Right atrium auricular region (tissue), 2 donors: ENCODE data around the gene FLCN. TPM values are rescaled to one million over a fixed set of nuclear protein-coding genes. Genes with fewer than 3 reads are reported as not detected.

Source experiments
- DNase-seq: peaks from one replicate; pipeline ENCODE4 v3.0.0-alpha.2; 2019; ENCODE audit warnings: low spot score
- H3K27ac ChIP-seq, 2 donors: fragments of 200-600 bp; sonication (generic); 1 replicate in 1 of 2; 2 replicates in 1 of 2; pipeline ENCODE4 v1.5.1; 2016 to 2019
- H3K27me3 ChIP-seq, 2 donors: fragments of 200-600 bp; sonication (generic); one replicate each; pipeline versions ENCODE4 v1.5.1 to v1.6.0; 2017 to 2019
- H3K36me3 ChIP-seq: fragments of 200-600 bp; sonication (generic); one replicate; pipeline ENCODE4 v1.5.1; 2016
- H3K4me1 ChIP-seq, 2 donors: fragments of 200-600 bp; sonication (generic); one replicate each; pipeline versions ENCODE4 v1.5.1 to v1.6.0; 2017 to 2019
- H3K4me3 ChIP-seq, 2 donors: fragments of 200-600 bp; sonication (generic); 1 replicate in 1 of 2; 2 replicates in 1 of 2; pipeline ENCODE4 v1.5.1; 2017 to 2019; ENCODE audit warnings: mild to moderate bottlenecking in 1 of 2, moderate library complexity in 1 of 2
- H3K9me3 ChIP-seq, 2 donors: fragments of 200-600 bp; sonication (generic); one replicate each; pipeline ENCODE4 v1.5.1; 2019
- total RNA-seq, 2 donors: library from RNA; depleted of rRNA; stranded (reverse); fragments of >200 nt; gene quantifications; one replicate each; pipeline ENCODE4 v1.1.0, GENCODE V29; 2016
- TF ChIP-seq, protein P1 (sequence below), 2 donors: fragments of 200-600 bp; sonication (generic); IDR thresholded peaks; one replicate each; pipeline ENCODE4 v1.5.1; 2019; ENCODE audit warnings: antibody characterized with exemption in 2 of 2

Gene FLCN
- total RNA-seq, 2 donors from 2014 or later, result 22.7 to 23.7 TPM

- H3K4me3 ChIP-seq, result no peak overlapping the region
- no peak for DNase-seq
- peak overlapping the region; percentile 65 to 69 for H3K27ac ChIP-seq
- TF ChIP-seq, protein P1, sequence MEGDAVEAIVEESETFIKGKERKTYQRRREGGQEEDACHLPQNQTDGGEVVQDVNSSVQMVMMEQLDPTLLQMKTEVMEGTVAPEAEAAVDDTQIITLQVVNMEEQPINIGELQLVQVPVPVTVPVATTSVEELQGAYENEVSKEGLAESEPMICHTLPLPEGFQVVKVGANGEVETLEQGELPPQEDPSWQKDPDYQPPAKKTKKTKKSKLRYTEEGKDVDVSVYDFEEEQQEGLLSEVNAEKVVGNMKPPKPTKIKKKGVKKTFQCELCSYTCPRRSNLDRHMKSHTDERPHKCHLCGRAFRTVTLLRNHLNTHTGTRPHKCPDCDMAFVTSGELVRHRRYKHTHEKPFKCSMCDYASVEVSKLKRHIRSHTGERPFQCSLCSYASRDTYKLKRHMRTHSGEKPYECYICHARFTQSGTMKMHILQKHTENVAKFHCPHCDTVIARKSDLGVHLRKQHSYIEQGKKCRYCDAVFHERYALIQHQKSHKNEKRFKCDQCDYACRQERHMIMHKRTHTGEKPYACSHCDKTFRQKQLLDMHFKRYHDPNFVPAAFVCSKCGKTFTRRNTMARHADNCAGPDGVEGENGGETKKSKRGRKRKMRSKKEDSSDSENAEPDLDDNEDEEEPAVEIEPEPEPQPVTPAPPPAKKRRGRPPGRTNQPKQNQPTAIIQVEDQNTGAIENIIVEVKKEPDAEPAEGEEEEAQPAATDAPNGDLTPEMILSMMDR (IDR thresholded peaks at IDR 0.05), result no peak
- no peaks in the 10 kb centered on the region for H3K9me3 ChIP-seq
- no peaks in the 10 kb centered on the region for H3K27me3 ChIP-seq
- H3K36me3 ChIP-seq, result peaks cover 24% of the 10 kb centered on the region
- H3K4me1 ChIP-seq, result peaks cover 0 to 33% of the 10 kb centered on the region in 2 donors
Measured at GRCh38 chr17:17191346-17191792, 45.6 kb downstream of the FLCN start.

- Histone ChIP-seq H3K27me3 (no peaks in the 10 kb centered on the region), H3K27ac (peak overlapping the region; percentile 65 to 69), H3K9me3 (no peaks in the 10 kb centered on the region), H3K36me3 (peaks cover 24% of the 10 kb centered on the region), H3K4me1 (peaks cover 0 to 45% of the 10 kb centered on the region in 2 donors), H3K4me3 (no peak overlapping the region)
- no peak for DNase-seq
- TF ChIP-seq, protein P1 (IDR thresholded peaks at IDR 0.05), result peak in 1 of 2 donors; percentile 23
Measured at GRCh38 chr17:17190188-17190587, 46.8 kb downstream of the FLCN start.

GRCh38 chr17:17189559-17189958 lies 47.4 kb downstream of the FLCN start:
- Histone ChIP-seq H3K4me3 (no peak overlapping the region), H3K4me1 (peaks cover 0 to 51% of the 10 kb centered on the region in 2 donors), H3K9me3 (no peaks in the 10 kb centered on the region), H3K27me3 (no peaks in the 10 kb centered on the region), H3K27ac (no peak overlapping the region), H3K36me3 (peaks cover 24% of the 10 kb centered on the region)
- no peak for DNase-seq
- TF ChIP-seq, protein P1 (IDR thresholded peaks at IDR 0.05), result no peak

- Histone ChIP-seq H3K27me3 (no peaks in the 10 kb centered on the region), H3K9me3 (no peaks in the 10 kb centered on the region), H3K4me3 (no peak overlapping the region), H3K36me3 (peaks cover 24% of the 10 kb centered on the region), H3K27ac (no peak overlapping the region), H3K4me1 (peaks cover 0 to 58% of the 10 kb centered on the region in 2 donors)
- no peak for DNase-seq
- TF ChIP-seq, protein P1 (IDR thresholded peaks at IDR 0.05), result no peak
Measured at GRCh38 chr17:17188586-17188985, 48.4 kb downstream of the FLCN start.

GRCh38 chr17:17186551-17187505 lies 50.1 kb downstream of the FLCN start:
- Histone ChIP-seq H3K4me1 (peaks cover 0 to 49% of the 10 kb centered on the region in 2 donors), H3K36me3 (peaks cover 37% of the 10 kb centered on the region), H3K27ac (no peak overlapping the region), H3K27me3 (no peaks in the 10 kb centered on the region), H3K9me3 (no peaks in the 10 kb centered on the region), H3K4me3 (no peak overlapping the region)
- DNase-seq, result no peak
- TF ChIP-seq, protein P1 (IDR thresholded peaks at IDR 0.05), result no peak
